Endothelial cell of umbilical vein (primary cell): ENCODE data around the gene NDUFA8. TPM values are rescaled to one million over a fixed set of nuclear protein-coding genes. Genes with fewer than 3 reads are reported as not detected.

ENCODE experiments used
- BruUV-seq: library from RNA; stranded (reverse); fragments of 400-500 nt; replicated peaks from 2 replicates; lab custom pipeline; 2021; lab: Mats Ljungman, UMichigan
- CTCF ChIA-PET: fragments of 300-600, 350-600 bp; sonication (Branson Sonifier 250); formaldehyde crosslinking; loops from one replicate; lab custom pipeline; 2021; ENCODE audit warnings: antibody characterized with exemption, inconsistent platforms; lab: Charles Lee
- POLR2A ChIA-PET: fragments of 300-600, 350-600 bp; sonication (Branson Sonifier 250); formaldehyde crosslinking; loops from one replicate; lab custom pipeline; 2021; ENCODE audit warnings: antibody characterized with exemption, inconsistent platforms; lab: Charles Lee
- DNase-seq: peaks from one replicate; pipeline ENCODE4 v3.0.0-alpha.2; 2011; ENCODE audit warnings: low read depth, low spot score
- FAIRE-seq: peaks from 2 replicates; lab custom pipeline; 2011; peaks lifted over from hg19 to GRCh38; lab: Jason Lieb, UNC
- H2AFZ ChIP-seq: 2 replicates; pipeline ENCODE4 v1.6.0; 2012; ENCODE audit warnings: low read depth, low read length, control low read depth, inconsistent platforms
- H3K27ac ChIP-seq: 2 replicates; pipeline ENCODE4 v1.5.1; 2011; ENCODE audit warnings: low read depth, mild to moderate bottlenecking, control low read depth, low read length, moderate library complexity; ENCODE audit not compliant: insufficient read depth
- H3K27me3 ChIP-seq, 2 experiments: 2 replicates each; pipeline versions ENCODE4 v1.6.0 to v1.6.1; 2011; ENCODE audit warnings: low read length in 2 of 2, mixed read lengths in 1 of 2; ENCODE audit not compliant: control insufficient read depth in 2 of 2, insufficient read depth in 2 of 2
- H3K36me3 ChIP-seq, 2 experiments: 2 replicates in 1 of 2; 3 replicates in 1 of 2; pipeline ENCODE4 v1.5.1; 2011; ENCODE audit warnings: low read length in 2 of 2, mild to moderate bottlenecking in 1 of 2, moderate library complexity in 1 of 2; ENCODE audit not compliant: control insufficient read depth in 2 of 2, insufficient read depth in 2 of 2; ENCODE audit errors: extremely low read depth in 1 of 2
- H3K4me1 ChIP-seq: 3 replicates; pipeline ENCODE4 v1.5.1; 2011; ENCODE audit warnings: mild to moderate bottlenecking, low read length; ENCODE audit not compliant: control insufficient read depth, insufficient read depth; ENCODE audit errors: extremely low read depth
- H3K4me2 ChIP-seq: 2 replicates; pipeline ENCODE4 v1.6.1; 2011; ENCODE audit warnings: low read length, control low read depth, mixed read lengths; ENCODE audit not compliant: insufficient read depth
- H3K4me3 ChIP-seq, 3 experiments: fragments of 200-600 bp in 1 of 3; sonication (generic), shearing (Covaris generic) in 1 of 3; replicated peaks in 1 of 3; 2 replicates each; pipeline ENCODE4 v1.5.1; 2011 to 2016; ENCODE audit warnings: control low read depth in 3 of 3, low read length in 3 of 3, mild to moderate bottlenecking in 2 of 3, inconsistent platforms in 1 of 3, low read depth in 1 of 3, moderate library complexity in 1 of 3; ENCODE audit not compliant: insufficient read depth in 1 of 3
- H3K79me2 ChIP-seq: 2 replicates; pipeline ENCODE4 v1.6.0; 2012; ENCODE audit warnings: low read length, inconsistent platforms; ENCODE audit not compliant: control insufficient read depth, insufficient read depth
- H3K9ac ChIP-seq: replicated peaks from 2 replicates; pipeline ENCODE3; 2011; ENCODE audit warnings: low read length, control low read depth; ENCODE audit not compliant: insufficient read depth; ENCODE audit errors: extremely low read depth
- H3K9me1 ChIP-seq: replicated peaks from 3 replicates; pipeline ENCODE4 v1.6.0; 2011; ENCODE audit warnings: mild to moderate bottlenecking, low read length; ENCODE audit not compliant: control insufficient read depth, insufficient read depth; ENCODE audit errors: extremely low read depth
- H3K9me3 ChIP-seq: replicated peaks from 2 replicates; pipeline ENCODE4 v1.5.1; 2012; ENCODE audit warnings: low read length, inconsistent platforms; ENCODE audit not compliant: control insufficient read depth, insufficient read depth
- H4K20me1 ChIP-seq: replicated peaks from 2 replicates; pipeline ENCODE3; 2011; ENCODE audit warnings: mild to moderate bottlenecking, low read length; ENCODE audit not compliant: control insufficient read depth, insufficient read depth; ENCODE audit errors: extremely low read depth
- CTCF ChIP-seq, 2 donors: IDR thresholded peaks; 1 replicate in 1 of 2; 2 replicates in 1 of 2; pipeline ENCODE4 v1.5.1; 2011; ENCODE audit warnings: low read length in 2 of 2, mild to moderate bottlenecking in 2 of 2, moderate library complexity in 2 of 2, control low read depth in 1 of 2, inconsistent platforms in 1 of 2, low read depth in 1 of 2; ENCODE audit not compliant: insufficient read depth in 1 of 2; ENCODE audit errors: extremely low read depth in 1 of 2
- EZH2 ChIP-seq: IDR thresholded peaks from 2 replicates; pipeline ENCODE4 v1.6.1; 2012; ENCODE audit warnings: borderline replicate concordance, low read depth, mild to moderate bottlenecking, moderate library complexity, low read length, inconsistent platforms; ENCODE audit not compliant: severe bottlenecking
- FOS ChIP-seq: IDR thresholded peaks from 2 replicates; pipeline ENCODE4 v1.6.1; 2011; ENCODE audit warnings: mild to moderate bottlenecking, low read length, moderate library complexity, borderline replicate concordance; ENCODE audit not compliant: insufficient read depth
- GATA2 ChIP-seq: IDR thresholded peaks from 2 replicates; pipeline ENCODE4 v1.7.0; 2011; ENCODE audit warnings: low read depth, mild to moderate bottlenecking, moderate library complexity, mixed read lengths, low read length; ENCODE audit not compliant: insufficient read length, insufficient read depth
- JUN ChIP-seq: IDR thresholded peaks from 2 replicates; pipeline ENCODE4 v1.6.1; 2011; ENCODE audit warnings: borderline replicate concordance, low read depth; ENCODE audit not compliant: insufficient read length, insufficient read depth
- MYC ChIP-seq: IDR thresholded peaks from one replicate; pipeline ENCODE4 v1.6.1; 2011; ENCODE audit warnings: mild to moderate bottlenecking, low read depth, low read length
- POLR2A ChIP-seq: IDR thresholded peaks from 2 replicates; pipeline ENCODE4 v1.6.1; 2012; ENCODE audit warnings: low read depth, mild to moderate bottlenecking, control low read depth, low read length
- POLR2AphosphoS5 ChIP-seq: IDR thresholded peaks from 2 replicates; pipeline ENCODE4 v1.6.1; 2012; ENCODE audit warnings: low read depth, mild to moderate bottlenecking, control low read depth, low read length, moderate library complexity; ENCODE audit not compliant: insufficient read depth
- dilution Hi-C: fragments of 300-500 bp; cut with MboI; formaldehyde crosslinking; loops from one replicate; pipeline ENCODE4 v1.15.0; 2019; ENCODE audit warnings: low sequenced_read_pairs; ENCODE audit not compliant: extremely low pct_ligation_motif_present
- intact Hi-C: fragments of 100-400 bp; cut with micrococcal nuclease; formaldehyde crosslinking; loops from one replicate; pipeline ENCODE4 v1.10.0; 2022
- polyA plus RNA-seq, 4 experiments: library from polyadenylated mRNA; depleted of rRNA in 3 of 4; stranded (reverse) in 3 of 4; unstranded in 1 of 4; fragments of >200 nt; gene quantifications; 2 replicates each; pipeline versions ENCODE4 v1.2.1 to v1.2.3, GENCODE V29; 2011 to 2012; ENCODE audit warnings: missing spikeins in 1 of 4
- total RNA-seq: library from RNA; stranded (reverse); gene quantifications from 2 replicates; pipeline ENCODE4 v1.2.3, GENCODE V29; 2021
- TF ChIP-seq, protein P1 (sequence below): IDR thresholded peaks from 2 replicates; pipeline ENCODE4 v1.6.1; 2011; ENCODE audit not compliant: insufficient read depth, insufficient read length

NDUFA8 gene
- total and polyA plus RNA-seq, 2 donors (not counting 3 experiments of a cell fraction or from before 2014, with no cell fraction given): 68.2 to 100 TPM

GRCh38 chr9:122138560-122139268, 20.9 kb downstream of the NDUFA8 start:
- ChIA-PET CTCF (interaction anchor here (1.1 to 1.9 kb wide), 2 partner anchors 14 to 212 kb away, joined by 3 to 5 read pairs; no protein-coding TSS in a partner anchor), POLR2A (no interaction called here)
- Histone ChIP-seq H3K4me3 (no peak overlapping the region), H3K79me2 (no peaks in the 10 kb centered on the region), H3K9ac (no peak overlapping the region), H3K9me1 (no peaks in the 10 kb centered on the region), H3K27me3 (no peaks in the 10 kb centered on the region), H3K4me1 (peaks cover 46% of the 10 kb centered on the region), H4K20me1 (no peaks in the 10 kb centered on the region), H2AFZ (no peak overlapping the region), H3K27ac (no peak overlapping the region), H3K4me2 (no peak overlapping the region), H3K9me3 (no peaks in the 10 kb centered on the region), H3K36me3 (no peaks in the 10 kb centered on the region)
- intact Hi-C loops: no loop called here
- BruUV-seq: no TSS peak
- DNase-seq: no peak
- TF ChIP-seq EZH2 (no peak), POLR2AphosphoS5 (no peak), MYC (no peak), GATA2 (no peak), JUN (no peak), FOS (no peak), POLR2A (no peak), CTCF (IDR thresholded peaks at IDR 0.05; ENCODE audit: extremely low read depth in 1 of 2, insufficient read depth in 1 of 2, low read depth in 1 of 2, low read length in 2 of 2) (no peak)
- TF ChIP-seq, protein P1, sequence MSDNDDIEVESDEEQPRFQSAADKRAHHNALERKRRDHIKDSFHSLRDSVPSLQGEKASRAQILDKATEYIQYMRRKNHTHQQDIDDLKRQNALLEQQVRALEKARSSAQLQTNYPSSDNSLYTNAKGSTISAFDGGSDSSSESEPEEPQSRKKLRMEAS: no peak
- dilution Hi-C loops: no loop called here
- FAIRE-seq: no peak
